Mucosa of rectum (tissue), 2 donors: ENCODE results near the gene FLT1.

Source experiments
- H3K27ac ChIP-seq, 2 donors: one replicate each; pipeline ENCODE4 v1.7.0; 2013; ENCODE audit warnings: inconsistent platforms in 2 of 2, low read depth in 2 of 2, low read length in 2 of 2
- H3K27me3 ChIP-seq, 2 donors: one replicate each; pipeline ENCODE4 v1.7.0; 2013; ENCODE audit warnings: low read length in 2 of 2; ENCODE audit not compliant: control insufficient read depth in 2 of 2, insufficient read depth in 2 of 2
- H3K36me3 ChIP-seq, 2 donors: one replicate each; pipeline ENCODE4 v1.7.0; 2013; ENCODE audit warnings: low read length in 2 of 2; ENCODE audit not compliant: control insufficient read depth in 2 of 2, insufficient read depth in 2 of 2
- H3K4me1 ChIP-seq, 2 donors: one replicate each; pipeline ENCODE4 v1.7.0; 2013; ENCODE audit warnings: low read length in 2 of 2, mild to moderate bottlenecking in 1 of 2; ENCODE audit not compliant: control insufficient read depth in 2 of 2, insufficient read depth in 2 of 2
- H3K4me3 ChIP-seq, 2 donors: one replicate each; pipeline ENCODE4 v1.7.0; 2013; ENCODE audit warnings: low read length in 2 of 2
- H3K9ac ChIP-seq, 2 donors: one replicate each; pipeline ENCODE4 v1.7.0; 2013; ENCODE audit warnings: low read length in 2 of 2, low read depth in 1 of 2, mild to moderate bottlenecking in 1 of 2
- H3K9me3 ChIP-seq, 2 donors: one replicate each; pipeline ENCODE4 v1.7.0; 2013; ENCODE audit warnings: low read length in 2 of 2; ENCODE audit not compliant: control insufficient read depth in 2 of 2
- donor health status: healthy.
- donor health status: Normal muscosa, but diverticular disease.

Gene FLT1

GRCh38 chr13:28494778-28495537, at the start of gene FLT1:
Gene FLT1 (minus strand): TSS chr13:28495128. CDS start chr13:28494843, 285 bp downstream.
- no peaks in the 10 kb centered on the region for H3K36me3 ChIP-seq
- H3K27ac ChIP-seq = no peak within 1 kb of the TSS
- H3K4me1 ChIP-seq = peaks cover 3 to 6% of the 10 kb centered on the region in 2 donors
- peaks cover 45 to 49% of the 10 kb centered on the region in 2 donors for H3K27me3 ChIP-seq
- no peaks in the 10 kb centered on the region for H3K9me3 ChIP-seq
- H3K4me3 ChIP-seq = peak within 1 kb of the TSS; percentile 20 to 25
- H3K9ac ChIP-seq = no peak within 1 kb of the TSS

- H3K9me3 ChIP-seq = peaks cover 3 to 4% of the 10 kb centered on the region in 2 donors
- no peak overlapping the region for H3K4me3 ChIP-seq
- no peak overlapping the region for H3K9ac ChIP-seq
- peaks cover 0 to 2% of the 10 kb centered on the region in 2 donors for H3K27me3 ChIP-seq
- H3K4me1 ChIP-seq = peaks cover 0 to 17% of the 10 kb centered on the region in 2 donors
- H3K27ac ChIP-seq = no peak overlapping the region
- H3K36me3 ChIP-seq = no peaks in the 10 kb centered on the region
Measured at GRCh38 chr13:28544026-28544425, 49.1 kb upstream of the FLT1 start.

DNA sequence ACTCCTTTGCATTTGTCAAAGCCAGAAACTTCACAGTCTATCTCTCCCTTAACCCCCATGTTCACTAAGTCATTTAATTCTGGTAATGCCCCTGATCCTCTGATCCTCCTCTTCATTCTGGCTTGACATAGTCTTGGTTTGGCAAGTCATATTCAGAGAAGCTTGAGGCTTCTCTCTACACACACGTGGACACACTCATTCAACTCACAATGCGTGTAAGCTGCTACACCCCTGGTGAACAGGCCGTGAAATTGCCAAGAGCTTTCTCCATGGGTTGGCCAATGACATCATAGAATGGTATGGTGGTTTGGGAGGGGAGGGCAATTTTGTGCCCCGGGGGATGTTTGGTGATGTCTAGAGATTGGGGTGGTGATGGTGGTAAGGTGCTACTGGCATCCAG, 47.9 kb upstream of the FLT1 start:
- no peak overlapping the region for H3K4me3 ChIP-seq
- H3K9ac ChIP-seq = no peak overlapping the region
- peaks cover 0 to 12% of the 10 kb centered on the region in 2 donors for H3K4me1 ChIP-seq
- H3K36me3 ChIP-seq = no peaks in the 10 kb centered on the region
- peaks cover 0 to 2% of the 10 kb centered on the region in 2 donors for H3K27me3 ChIP-seq
- peaks cover 3 to 4% of the 10 kb centered on the region in 2 donors for H3K9me3 ChIP-seq
- H3K27ac ChIP-seq = no peak overlapping the region

GRCh38 chr13:28541966-28542365, 47.0 kb upstream of the FLT1 start:
- no peak overlapping the region for H3K4me3 ChIP-seq
- H3K27me3 ChIP-seq = no peaks in the 10 kb centered on the region
- H3K9ac ChIP-seq = no peak overlapping the region
- H3K9me3 ChIP-seq = peaks cover 3 to 4% of the 10 kb centered on the region in 2 donors
- peaks cover 0 to 15% of the 10 kb centered on the region in 2 donors for H3K4me1 ChIP-seq
- no peaks in the 10 kb centered on the region for H3K36me3 ChIP-seq
- no peak overlapping the region for H3K27ac ChIP-seq

- H3K4me3 ChIP-seq = no peak overlapping the region
- H3K36me3 ChIP-seq = no peaks in the 10 kb centered on the region
- H3K4me1 ChIP-seq = peaks cover 0 to 13% of the 10 kb centered on the region in 2 donors
- no peak overlapping the region for H3K27ac ChIP-seq
- peaks cover 3 to 4% of the 10 kb centered on the region in 2 donors for H3K9me3 ChIP-seq
- no peaks in the 10 kb centered on the region for H3K27me3 ChIP-seq
- no peak overlapping the region for H3K9ac ChIP-seq
Measured at GRCh38 chr13:28540612-28541011, 45.7 kb upstream of the FLT1 start.

- no peaks in the 10 kb centered on the region for H3K27me3 ChIP-seq
- H3K4me1 ChIP-seq = peaks cover 0 to 12% of the 10 kb centered on the region in 2 donors
- H3K27ac ChIP-seq = no peak overlapping the region
- H3K4me3 ChIP-seq = no peak overlapping the region
- peaks cover 3 to 4% of the 10 kb centered on the region in 2 donors for H3K9me3 ChIP-seq
- no peak overlapping the region for H3K9ac ChIP-seq
- no peaks in the 10 kb centered on the region for H3K36me3 ChIP-seq
Measured at GRCh38 chr13:28539625-28540286, 44.8 kb upstream of the FLT1 start.

GRCh38 chr13:28538932-28539331, 44.0 kb upstream of the FLT1 start:
- H3K4me1 ChIP-seq = peaks cover 0 to 8% of the 10 kb centered on the region in 2 donors
- no peak overlapping the region for H3K27ac ChIP-seq
- H3K9ac ChIP-seq = no peak overlapping the region
- peaks cover 3 to 4% of the 10 kb centered on the region in 2 donors for H3K9me3 ChIP-seq
- H3K4me3 ChIP-seq = no peak overlapping the region
- H3K36me3 ChIP-seq = no peaks in the 10 kb centered on the region
- peaks cover 0 to 3% of the 10 kb centered on the region in 2 donors for H3K27me3 ChIP-seq

DNA sequence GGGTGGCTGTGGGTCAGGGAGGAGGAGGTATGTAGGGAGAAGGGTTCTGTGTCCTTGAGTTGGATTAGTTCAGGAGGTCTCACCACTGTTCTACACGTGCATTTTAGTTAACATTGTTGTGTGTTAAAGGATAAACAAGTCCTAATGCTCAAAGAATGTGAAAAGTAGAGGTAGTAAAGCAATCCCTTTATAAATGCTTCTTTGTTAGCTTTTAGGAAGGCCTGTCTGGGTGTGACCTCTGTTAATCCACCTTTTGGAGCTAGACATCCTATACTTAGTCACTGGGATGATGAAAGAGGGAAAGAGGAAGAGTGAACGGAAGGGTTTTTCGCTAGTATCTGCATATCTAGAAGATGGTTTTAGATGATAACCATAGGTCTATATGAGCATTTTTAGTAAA, 42.2 kb upstream of the FLT1 start:
- Histone ChIP-seq H3K36me3 (no peaks in the 10 kb centered on the region), H3K4me1 (peaks cover 0 to 8% of the 10 kb centered on the region in 2 donors), H3K9ac (no peak overlapping the region), H3K9me3 (no peaks in the 10 kb centered on the region), H3K27ac (no peak overlapping the region), H3K27me3 (peaks cover 2 to 3% of the 10 kb centered on the region in 2 donors), H3K4me3 (no peak overlapping the region)

GRCh38 chr13:28536371-28536770, 41.4 kb upstream of the FLT1 start:
- Histone ChIP-seq H3K36me3 (no peaks in the 10 kb centered on the region), H3K27ac (no peak overlapping the region), H3K9ac (no peak overlapping the region), H3K9me3 (no peaks in the 10 kb centered on the region), H3K27me3 (peaks cover 5 to 9% of the 10 kb centered on the region in 2 donors), H3K4me3 (no peak overlapping the region), H3K4me1 (peaks cover 5 to 14% of the 10 kb centered on the region in 2 donors)

- Histone ChIP-seq H3K36me3 (no peaks in the 10 kb centered on the region), H3K27me3 (peaks cover 11 to 15% of the 10 kb centered on the region in 2 donors), H3K4me3 (no peak overlapping the region), H3K27ac (no peak overlapping the region), H3K4me1 (peaks cover 11 to 20% of the 10 kb centered on the region in 2 donors), H3K9me3 (no peaks in the 10 kb centered on the region), H3K9ac (no peak overlapping the region)
Measured at GRCh38 chr13:28535734-28536133, 40.8 kb upstream of the FLT1 start.
